ENCODE results near the gene SSTR1.

- no peak for TF ChIP-seq CTCF (IDR thresholded peaks at IDR 0.05)
- no peak for TF ChIP-seq POLR2A (IDR thresholded peaks at IDR 0.05)
Measured at GRCh38 chr14:38256533-38256840, 48.8 kb downstream of the SSTR1 start.
